SK-N-SH treated with all-trans-retinoic acid at 6 μM for 48 hours (cell line): Measurements from ENCODE around the gene ANK2.

Experiments used
- ATAC-seq: fragments of 200-7000 bp; cut with Tn5 transposase; 3 replicates; pipeline ENCODE4 v1.9.1; 2020; ENCODE audit warnings: mild to moderate bottlenecking, moderate library complexity
- ARNTL ChIP-seq: fragments of 450-650 bp; formaldehyde crosslinking; IDR thresholded peaks from 2 replicates; pipeline ENCODE4 v1.5.0; 2020; ENCODE audit warnings: low read depth, mild to moderate bottlenecking, moderate library complexity, borderline replicate concordance
- BACH2 ChIP-seq: fragments of 250-450 bp; sonication (Bioruptor Pico); IDR thresholded peaks from 2 replicates; pipeline ENCODE4 v1.9.0; 2021; ENCODE audit warnings: mild to moderate bottlenecking, borderline replicate concordance
- CSDC2 ChIP-seq: fragments of 250-450 bp; sonication (Bioruptor Pico); IDR thresholded peaks from 2 replicates; pipeline ENCODE4 v1.5.0; 2020; ENCODE audit warnings: mild to moderate bottlenecking, moderate library complexity
- ESRRG ChIP-seq: fragments of 250-450 bp; sonication (Bioruptor Pico); IDR thresholded peaks from 2 replicates; pipeline ENCODE4 v1.6.1; 2021; ENCODE audit warnings: mild to moderate bottlenecking
- GLIS3 ChIP-seq: fragments of 250-450 bp; sonication (Bioruptor Pico); IDR thresholded peaks from 2 replicates; pipeline ENCODE4 v1.5.0; 2020; ENCODE audit warnings: mild to moderate bottlenecking, moderate library complexity
- POU6F1 ChIP-seq: fragments of 250-450 bp; sonication (Bioruptor Pico); IDR thresholded peaks from 2 replicates; pipeline ENCODE4 v1.8.0; 2021; ENCODE audit warnings: low read depth, mild to moderate bottlenecking, moderate library complexity, borderline replicate concordance
- PPARA ChIP-seq: fragments of 250-450 bp; sonication (Bioruptor Pico); IDR thresholded peaks from 2 replicates; pipeline ENCODE4 v1.5.0; 2020; ENCODE audit warnings: mild to moderate bottlenecking, borderline replicate concordance
- RARB ChIP-seq: fragments of 250-450 bp; sonication (Bioruptor Pico); IDR thresholded peaks from 2 replicates; pipeline ENCODE4 v1.8.0; 2021; ENCODE audit warnings: mild to moderate bottlenecking, moderate library complexity
- SNAI2 ChIP-seq: fragments of 250-450 bp; sonication (Bioruptor Pico); IDR thresholded peaks from 2 replicates; pipeline ENCODE4 v1.5.0; 2020; ENCODE audit warnings: mild to moderate bottlenecking, moderate library complexity
- TCF4 ChIP-seq: fragments of 250-450 bp; sonication (Bioruptor Pico); IDR thresholded peaks from 2 replicates; pipeline ENCODE4 v1.8.0; 2021; ENCODE audit warnings: mild to moderate bottlenecking, moderate library complexity, borderline replicate concordance
- ZC3H10 ChIP-seq: fragments of 250-450 bp; sonication (Bioruptor Pico); IDR thresholded peaks from 2 replicates; pipeline ENCODE4 v1.5.1; 2021; ENCODE audit warnings: mild to moderate bottlenecking, moderate library complexity
- ZFP3 ChIP-seq: fragments of 250-450 bp; sonication (Bioruptor Pico); IDR thresholded peaks from 2 replicates; pipeline ENCODE4 v1.5.0; 2020; ENCODE audit warnings: mild to moderate bottlenecking, moderate library complexity
- ZNF565 ChIP-seq: fragments of 450-650 bp; formaldehyde crosslinking; conservative IDR thresholded peaks from 2 replicates; pipeline ENCODE4 v1.5.0; 2020; ENCODE audit warnings: low read depth, mild to moderate bottlenecking, moderate library complexity
- TF ChIP-seq, protein P1 (sequence below): fragments of 250-450 bp; sonication (Bioruptor Pico); IDR thresholded peaks from 2 replicates; pipeline ENCODE4 v1.5.0; 2020; ENCODE audit warnings: mild to moderate bottlenecking, moderate library complexity
- TF ChIP-seq, protein P2 (sequence below): fragments of 250-450 bp; sonication (Bioruptor Pico); IDR thresholded peaks from 2 replicates; pipeline ENCODE4 v1.8.0; 2020; ENCODE audit warnings: mild to moderate bottlenecking, moderate library complexity, borderline replicate concordance

Gene ANK2

DNA sequence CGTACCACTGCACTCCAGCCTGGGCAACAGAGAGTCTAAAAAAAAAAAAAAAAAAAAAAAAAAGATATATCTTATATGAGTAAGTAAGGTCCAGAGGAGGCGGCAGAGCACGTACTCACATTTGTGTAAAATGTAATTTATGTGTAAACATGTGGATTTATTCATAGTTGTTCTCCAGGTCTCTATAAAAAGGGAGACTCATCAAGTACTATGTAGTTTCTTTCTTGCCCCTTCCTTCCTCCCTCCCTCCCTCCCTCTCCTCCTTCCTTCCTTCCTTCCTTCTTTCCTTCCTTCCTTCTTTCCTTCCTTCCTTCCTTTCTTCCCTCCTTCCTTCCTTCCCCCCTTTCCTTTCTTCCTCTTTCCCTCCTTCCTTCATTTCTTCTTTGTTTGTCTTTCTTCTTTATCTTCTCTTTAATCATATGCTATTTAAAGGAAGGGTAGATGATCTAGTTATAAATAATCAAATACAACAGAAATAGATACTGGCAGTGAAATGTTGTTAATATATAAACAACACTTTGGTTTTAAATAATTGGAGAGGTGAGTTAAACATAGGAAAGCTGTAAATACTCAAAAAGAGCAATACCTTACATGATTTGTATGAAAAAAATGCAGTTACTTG lies 344.8 kb downstream of the ANK2 start (continued):
- no peak for TF ChIP-seq TCF4

GRCh38 chr4:113394730-113395530 lies 345.5 kb downstream of the ANK2 start:
- TF ChIP-seq ZNF565 (CRISPR knock-in tag), result no peak
- TF ChIP-seq, protein P1, sequence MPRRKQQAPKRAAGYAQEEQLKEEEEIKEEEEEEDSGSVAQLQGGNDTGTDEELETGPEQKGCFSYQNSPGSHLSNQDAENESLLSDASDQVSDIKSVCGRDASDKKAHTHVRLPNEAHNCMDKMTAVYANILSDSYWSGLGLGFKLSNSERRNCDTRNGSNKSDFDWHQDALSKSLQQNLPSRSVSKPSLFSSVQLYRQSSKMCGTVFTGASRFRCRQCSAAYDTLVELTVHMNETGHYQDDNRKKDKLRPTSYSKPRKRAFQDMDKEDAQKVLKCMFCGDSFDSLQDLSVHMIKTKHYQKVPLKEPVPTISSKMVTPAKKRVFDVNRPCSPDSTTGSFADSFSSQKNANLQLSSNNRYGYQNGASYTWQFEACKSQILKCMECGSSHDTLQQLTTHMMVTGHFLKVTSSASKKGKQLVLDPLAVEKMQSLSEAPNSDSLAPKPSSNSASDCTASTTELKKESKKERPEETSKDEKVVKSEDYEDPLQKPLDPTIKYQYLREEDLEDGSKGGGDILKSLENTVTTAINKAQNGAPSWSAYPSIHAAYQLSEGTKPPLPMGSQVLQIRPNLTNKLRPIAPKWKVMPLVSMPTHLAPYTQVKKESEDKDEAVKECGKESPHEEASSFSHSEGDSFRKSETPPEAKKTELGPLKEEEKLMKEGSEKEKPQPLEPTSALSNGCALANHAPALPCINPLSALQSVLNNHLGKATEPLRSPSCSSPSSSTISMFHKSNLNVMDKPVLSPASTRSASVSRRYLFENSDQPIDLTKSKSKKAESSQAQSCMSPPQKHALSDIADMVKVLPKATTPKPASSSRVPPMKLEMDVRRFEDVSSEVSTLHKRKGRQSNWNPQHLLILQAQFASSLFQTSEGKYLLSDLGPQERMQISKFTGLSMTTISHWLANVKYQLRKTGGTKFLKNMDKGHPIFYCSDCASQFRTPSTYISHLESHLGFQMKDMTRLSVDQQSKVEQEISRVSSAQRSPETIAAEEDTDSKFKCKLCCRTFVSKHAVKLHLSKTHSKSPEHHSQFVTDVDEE (CRISPR knock-in tag), result no peak
- ATAC-seq, result peak; percentile 99

GRCh38 chr4:113397114-113397701 lies 347.8 kb downstream of the ANK2 start:
- peak; percentile 76 for ATAC-seq
- no peak for TF ChIP-seq POU6F1 (CRISPR knock-in tag)
- no peak for TF ChIP-seq GLIS3 (CRISPR knock-in tag)
- TF ChIP-seq BACH2 (CRISPR knock-in tag), result no peak
- no peak for TF ChIP-seq PPARA
- TF ChIP-seq, protein P2, sequence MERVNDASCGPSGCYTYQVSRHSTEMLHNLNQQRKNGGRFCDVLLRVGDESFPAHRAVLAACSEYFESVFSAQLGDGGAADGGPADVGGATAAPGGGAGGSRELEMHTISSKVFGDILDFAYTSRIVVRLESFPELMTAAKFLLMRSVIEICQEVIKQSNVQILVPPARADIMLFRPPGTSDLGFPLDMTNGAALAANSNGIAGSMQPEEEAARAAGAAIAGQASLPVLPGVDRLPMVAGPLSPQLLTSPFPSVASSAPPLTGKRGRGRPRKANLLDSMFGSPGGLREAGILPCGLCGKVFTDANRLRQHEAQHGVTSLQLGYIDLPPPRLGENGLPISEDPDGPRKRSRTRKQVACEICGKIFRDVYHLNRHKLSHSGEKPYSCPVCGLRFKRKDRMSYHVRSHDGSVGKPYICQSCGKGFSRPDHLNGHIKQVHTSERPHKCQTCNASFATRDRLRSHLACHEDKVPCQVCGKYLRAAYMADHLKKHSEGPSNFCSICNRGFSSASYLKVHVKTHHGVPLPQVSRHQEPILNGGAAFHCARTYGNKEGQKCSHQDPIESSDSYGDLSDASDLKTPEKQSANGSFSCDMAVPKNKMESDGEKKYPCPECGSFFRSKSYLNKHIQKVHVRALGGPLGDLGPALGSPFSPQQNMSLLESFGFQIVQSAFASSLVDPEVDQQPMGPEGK (CRISPR knock-in tag), result no peak
- no peak for TF ChIP-seq ZFP3 (CRISPR knock-in tag)
- no peak for TF ChIP-seq ARNTL (CRISPR knock-in tag)
- TF ChIP-seq ZC3H10 (CRISPR knock-in tag), result no peak
- no peak for TF ChIP-seq SNAI2 (CRISPR knock-in tag)
- TF ChIP-seq, protein P1 (CRISPR knock-in tag), result no peak
- TF ChIP-seq ESRRG (CRISPR knock-in tag), result no peak
- no peak for TF ChIP-seq RARB (CRISPR knock-in tag)

DNA sequence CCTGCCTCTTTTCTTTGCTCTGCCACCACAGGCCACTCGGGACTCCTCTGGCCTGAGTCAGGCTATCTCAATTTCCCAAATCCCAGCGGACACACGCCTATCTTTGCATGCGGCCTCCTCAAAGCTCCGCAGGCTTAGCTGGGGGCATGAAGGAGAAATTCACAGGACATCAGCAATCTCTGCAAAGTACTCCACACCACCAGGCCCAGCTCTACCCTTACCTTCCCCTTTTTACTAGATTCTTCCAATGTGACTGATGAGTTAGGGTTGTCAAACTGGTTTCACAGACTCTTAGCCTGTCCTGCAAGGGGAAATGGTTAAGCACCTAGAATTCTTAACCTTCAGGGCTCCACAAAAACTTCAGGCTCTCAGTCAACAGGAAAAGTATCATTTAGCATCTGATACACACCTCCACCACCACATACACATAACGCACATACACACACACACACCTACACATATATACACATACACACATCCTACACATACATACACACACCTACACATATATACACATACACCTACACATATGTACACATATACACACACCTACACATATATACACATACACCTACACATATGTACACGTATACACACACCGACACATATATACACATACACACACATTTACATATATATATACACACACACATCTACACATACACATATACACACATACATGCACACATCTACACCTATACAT lies 349.1 kb downstream of the ANK2 start:
- no peak for ATAC-seq
- no peak for TF ChIP-seq ZC3H10 (CRISPR knock-in tag)
- TF ChIP-seq CSDC2 (CRISPR knock-in tag), result no peak
- TF ChIP-seq ARNTL (CRISPR knock-in tag), result no peak
- TF ChIP-seq, protein P2 (CRISPR knock-in tag), result no peak
- no peak for TF ChIP-seq GLIS3 (CRISPR knock-in tag)
